ENCODE results near the gene MTHFD1L. TPM values are rescaled to one million over a fixed set of nuclear protein-coding genes. Genes with fewer than 3 reads are reported as not detected.

The MTHFD1L gene
- total and polyA plus RNA-seq, 2 donors (not counting 1 experiment from before 2014, with no cell fraction given), result 36.1 to 48.9 TPM

- no peaks in the 10 kb centered on the region for H3K27me3 ChIP-seq (ENCODE audit: control insufficient read depth, insufficient read depth, low read length)
- no peaks in the 10 kb centered on the region for H3K79me2 ChIP-seq (ENCODE audit: control insufficient read depth, insufficient read depth, low read length)
- peaks cover 12% of the 10 kb centered on the region for H3K4me1 ChIP-seq (ENCODE audit: control insufficient read depth, extremely low read depth, insufficient read depth, low read length)
- H4K20me1 ChIP-seq (ENCODE audit: control insufficient read depth, extremely low read depth, insufficient read depth, low read length), result no peaks in the 10 kb centered on the region
- no peak overlapping the region for H3K9ac ChIP-seq (ENCODE audit: insufficient read depth, low read length)
- H3K27ac ChIP-seq (ENCODE audit: insufficient read depth, low read length), result no peak overlapping the region
- no peaks in the 10 kb centered on the region for H3K36me3 ChIP-seq (ENCODE audit: control insufficient read depth, insufficient read depth, low read length)
- H3K9me3 ChIP-seq (ENCODE audit: control insufficient read depth, insufficient read depth, low read depth, low read length), result no peaks in the 10 kb centered on the region
- H3K4me2 ChIP-seq (ENCODE audit: extremely low read depth, insufficient read depth, low read length), result no peak overlapping the region
- no peak for TF ChIP-seq CTCF (conservative IDR thresholded peaks at IDR 0.05 in 1 of 2, IDR thresholded peaks at IDR 0.05 in 1 of 2; ENCODE audit: low read depth in 1 of 2, low read length in 2 of 2)
- no peak for TF ChIP-seq EZH2 (IDR thresholded peaks at IDR 0.05; ENCODE audit: low read length, missing control alignments)
- no peak overlapping the region for H3K4me3 ChIP-seq (replicated peaks in 1 of 4; ENCODE audit: control extremely low read depth in 1 of 4, insufficient read depth in 1 of 4, low read depth in 3 of 4, low read length in 4 of 4)
- no peak overlapping the region for H2AFZ ChIP-seq (ENCODE audit: low read length)
- peak in 1 of 2 donors; percentile 40 for DNase-seq (ENCODE audit: low read depth in 2 of 2)
Observed at GRCh38 chr6:150897400-150897943, 32.0 kb downstream of the MTHFD1L start.

- no peak overlapping the region for H2AFZ ChIP-seq (ENCODE audit: low read length)
- no peaks in the 10 kb centered on the region for H3K27me3 ChIP-seq (ENCODE audit: control insufficient read depth, insufficient read depth, low read length)
- peak in 1 of 2 donors; percentile 77 for DNase-seq (ENCODE audit: low read depth in 2 of 2)
- H3K9me3 ChIP-seq (ENCODE audit: control insufficient read depth, insufficient read depth, low read depth, low read length), result no peaks in the 10 kb centered on the region
- H3K4me3 ChIP-seq (replicated peaks in 1 of 4; ENCODE audit: control extremely low read depth in 1 of 4, insufficient read depth in 1 of 4, low read depth in 3 of 4, low read length in 4 of 4), result no peak overlapping the region
- no peak overlapping the region for H3K4me2 ChIP-seq (ENCODE audit: extremely low read depth, insufficient read depth, low read length)
- H4K20me1 ChIP-seq (ENCODE audit: control insufficient read depth, extremely low read depth, insufficient read depth, low read length), result no peaks in the 10 kb centered on the region
- H3K4me1 ChIP-seq (ENCODE audit: control insufficient read depth, extremely low read depth, insufficient read depth, low read length), result peaks cover 9% of the 10 kb centered on the region
- TF ChIP-seq EZH2 (IDR thresholded peaks at IDR 0.05; ENCODE audit: low read length, missing control alignments), result no peak
- TF ChIP-seq CTCF (conservative IDR thresholded peaks at IDR 0.05 in 1 of 2, IDR thresholded peaks at IDR 0.05 in 1 of 2; ENCODE audit: low read depth in 1 of 2, low read length in 2 of 2), result no peak
- H3K9ac ChIP-seq (ENCODE audit: insufficient read depth, low read length), result no peak overlapping the region
- H3K36me3 ChIP-seq (ENCODE audit: control insufficient read depth, insufficient read depth, low read length), result no peaks in the 10 kb centered on the region
- H3K27ac ChIP-seq (ENCODE audit: insufficient read depth, low read length), result no peak overlapping the region
- H3K79me2 ChIP-seq (ENCODE audit: control insufficient read depth, insufficient read depth, low read length), result no peaks in the 10 kb centered on the region
Observed at GRCh38 chr6:150898399-150899170, 33.1 kb downstream of the MTHFD1L start.

- Histone ChIP-seq H3K4me2 (ENCODE audit: extremely low read depth, insufficient read depth, low read length) (no peak overlapping the region), H3K27ac (ENCODE audit: insufficient read depth, low read length) (no peak overlapping the region), H3K4me1 (ENCODE audit: control insufficient read depth, extremely low read depth, insufficient read depth, low read length) (peaks cover 8% of the 10 kb centered on the region), H3K9ac (ENCODE audit: insufficient read depth, low read length) (no peak overlapping the region), H2AFZ (ENCODE audit: low read length) (no peak overlapping the region), H3K4me3 (replicated peaks in 1 of 4; ENCODE audit: control extremely low read depth in 1 of 4, insufficient read depth in 1 of 4, low read depth in 3 of 4, low read length in 4 of 4) (no peak overlapping the region), H3K79me2 (ENCODE audit: control insufficient read depth, insufficient read depth, low read length) (no peaks in the 10 kb centered on the region), H4K20me1 (ENCODE audit: control insufficient read depth, extremely low read depth, insufficient read depth, low read length) (no peaks in the 10 kb centered on the region), H3K27me3 (ENCODE audit: control insufficient read depth, insufficient read depth, low read length) (no peaks in the 10 kb centered on the region), H3K36me3 (ENCODE audit: control insufficient read depth, insufficient read depth, low read length) (no peaks in the 10 kb centered on the region), H3K9me3 (ENCODE audit: control insufficient read depth, insufficient read depth, low read depth, low read length) (no peaks in the 10 kb centered on the region)
- peak in 1 of 2 donors; percentile 65 for DNase-seq (ENCODE audit: low read depth in 2 of 2)
- no peak for TF ChIP-seq EZH2 (IDR thresholded peaks at IDR 0.05; ENCODE audit: low read length, missing control alignments)
Observed at GRCh38 chr6:150899231-150899630, 33.7 kb downstream of the MTHFD1L start.

Data from fibroblast of lung (primary cell).